Middle frontal gyrus (tissue), 1 donor: ENCODE measurements around the gene PLIN3.
"Not testable (repeated sequence)": the region's sequence is repeated elsewhere in the genome, so short reads cannot be mapped to it uniquely, and the experiment has no call there.

Experiments
- DNase-seq: peaks from one replicate; pipeline ENCODE4 v3.0.0-alpha.2; 2015; ENCODE audit warnings: low spot score; ENCODE audit errors: extremely low spot score

PLIN3 gene

GRCh38 chr19:4849019-4849418, 18.4 kb downstream of the PLIN3 start:
- no peak for DNase-seq

GRCh38 chr19:4847190-4847973, 20.1 kb downstream of the PLIN3 start:
- DNase-seq = no peak

DNA sequence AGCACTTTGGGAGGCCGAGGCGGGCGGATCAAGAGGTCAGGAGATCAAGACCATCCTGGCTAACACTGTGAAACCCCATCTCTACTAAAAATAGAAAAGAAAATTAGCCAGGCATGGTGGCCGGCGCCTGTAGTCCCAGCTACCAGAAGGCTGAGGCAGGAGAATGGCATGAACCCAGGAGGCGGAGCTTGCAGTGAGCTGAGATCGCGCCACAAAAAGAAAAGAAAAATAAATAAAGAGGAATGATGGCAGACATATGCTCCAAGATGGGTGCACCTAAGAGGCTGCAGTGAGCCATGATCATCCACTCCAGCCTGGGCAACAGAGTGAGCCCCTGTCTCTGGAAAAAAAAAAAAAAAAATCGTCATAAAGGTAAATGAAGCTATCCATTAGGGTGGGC, 21.5 kb downstream of the PLIN3 start:
- not testable (repeated sequence) for DNase-seq

GRCh38 chr19:4844348-4845179, 22.9 kb downstream of the PLIN3 start:
- DNase-seq = no peak

- no peak for DNase-seq
Observed at GRCh38 chr19:4843647-4843965, 23.9 kb downstream of the PLIN3 start.

DNA sequence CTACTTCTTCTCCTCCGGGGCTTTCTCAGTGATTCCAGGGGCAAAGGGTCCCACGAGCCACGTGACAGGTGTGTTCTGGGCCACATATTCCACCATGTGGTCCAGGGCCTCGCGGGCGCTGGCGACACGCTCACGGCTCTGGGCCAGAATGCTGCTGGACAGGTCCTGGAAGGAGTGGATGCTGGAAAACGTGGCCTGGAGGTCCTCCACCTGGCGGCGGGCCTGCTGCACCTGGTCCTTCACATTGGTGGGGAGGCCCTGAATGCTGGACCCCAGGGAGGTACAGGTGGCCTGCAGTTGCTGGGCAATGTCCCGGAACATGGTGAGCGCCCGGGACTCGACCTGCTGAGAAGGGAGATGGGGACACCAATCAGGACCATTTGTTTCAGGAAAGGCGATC, 28.3 kb downstream of the PLIN3 start:
- DNase-seq = no peak

GRCh38 chr19:4832776-4833175, 34.7 kb downstream of the PLIN3 start:
- no peak for DNase-seq

- not testable (repeated sequence) for DNase-seq
Observed at GRCh38 chr19:4831979-4832340, 35.5 kb downstream of the PLIN3 start.

GRCh38 chr19:4831304-4831978, 36.0 kb downstream of the PLIN3 start, which contains the start of gene TICAM1:
Gene TICAM1, minus strand, starts transcription at chr19:4831712. Its CDS starts 13,335 bp downstream, at chr19:4818377.
- DNase-seq = no peak

- no peak for DNase-seq
Observed at GRCh38 chr19:4830768-4831265, 36.6 kb downstream of the PLIN3 start.

DNA sequence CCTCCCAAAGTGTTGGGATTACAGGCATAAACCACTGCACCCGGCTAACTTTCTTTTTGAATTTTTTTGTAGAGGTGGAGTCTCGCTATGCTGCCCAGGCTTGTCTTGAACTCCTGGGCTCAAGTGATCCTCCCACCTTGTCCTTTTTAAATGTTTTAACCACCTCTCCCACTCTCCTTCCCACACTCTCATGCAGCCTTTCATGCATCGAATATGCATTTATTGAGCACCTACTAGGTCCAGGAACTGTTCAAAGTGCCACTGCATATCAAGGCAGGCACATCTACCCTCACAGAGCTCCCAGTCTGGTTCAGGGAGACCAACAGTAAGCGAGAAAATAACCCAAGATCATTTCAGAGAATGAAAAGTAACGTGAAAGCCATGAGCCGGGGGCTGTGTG, 37.1 kb downstream of the PLIN3 start:
- no peak for DNase-seq

DNA sequence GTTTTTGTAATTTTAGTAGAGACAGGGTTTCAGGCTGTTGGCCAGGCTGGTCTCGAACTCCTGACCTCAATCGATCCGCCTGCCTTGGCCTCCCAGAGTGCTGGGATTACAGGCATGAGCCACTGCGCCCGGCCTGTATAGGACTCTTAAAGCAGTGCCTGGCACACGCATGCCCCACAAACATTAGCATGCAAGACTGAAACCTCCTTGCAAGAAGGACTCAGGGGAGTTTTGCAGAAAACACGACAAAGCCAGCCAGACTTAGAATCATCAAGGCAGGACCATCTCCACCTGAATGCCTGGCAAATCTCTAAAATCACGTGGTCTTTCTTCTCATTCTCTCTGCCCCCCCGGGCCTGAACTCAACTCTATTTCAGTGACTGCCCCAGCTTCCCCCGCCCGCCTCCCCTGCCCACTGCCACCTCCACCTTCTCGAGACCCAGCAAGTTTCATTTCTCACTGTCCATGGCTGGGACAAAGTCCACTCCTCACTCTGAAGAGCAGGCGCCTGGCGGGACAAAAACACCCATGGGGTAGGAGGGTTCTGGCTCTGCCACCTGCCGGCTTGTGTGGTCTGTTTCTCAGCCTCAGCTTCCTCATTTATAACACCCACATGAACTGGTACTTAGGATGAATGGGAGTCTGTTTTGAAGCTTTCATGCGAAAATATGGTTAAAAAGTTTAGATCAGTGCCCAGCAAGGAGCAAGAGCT, 38.3 kb downstream of the PLIN3 start:
- no peak for DNase-seq

DNA sequence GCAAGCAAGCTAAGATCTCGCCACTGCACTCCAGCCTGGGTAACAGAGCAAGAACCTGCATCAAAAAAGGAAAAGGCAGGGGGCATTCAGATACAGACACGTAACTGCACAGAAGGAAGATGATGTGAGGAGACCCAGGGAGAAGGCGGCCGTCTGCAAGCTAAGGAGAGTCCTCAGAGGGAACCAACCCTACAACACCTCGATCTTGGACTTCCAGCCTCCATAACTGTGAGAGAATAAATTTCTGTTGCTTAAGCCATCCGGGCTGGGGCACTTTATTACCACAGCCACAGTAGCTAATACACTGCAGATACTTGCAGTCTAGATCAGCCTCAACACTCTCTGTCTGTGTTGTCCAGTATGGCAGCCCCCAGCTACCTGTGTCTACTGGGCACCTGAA, 43.9 kb downstream of the PLIN3 start:
- DNase-seq = no peak

DNA sequence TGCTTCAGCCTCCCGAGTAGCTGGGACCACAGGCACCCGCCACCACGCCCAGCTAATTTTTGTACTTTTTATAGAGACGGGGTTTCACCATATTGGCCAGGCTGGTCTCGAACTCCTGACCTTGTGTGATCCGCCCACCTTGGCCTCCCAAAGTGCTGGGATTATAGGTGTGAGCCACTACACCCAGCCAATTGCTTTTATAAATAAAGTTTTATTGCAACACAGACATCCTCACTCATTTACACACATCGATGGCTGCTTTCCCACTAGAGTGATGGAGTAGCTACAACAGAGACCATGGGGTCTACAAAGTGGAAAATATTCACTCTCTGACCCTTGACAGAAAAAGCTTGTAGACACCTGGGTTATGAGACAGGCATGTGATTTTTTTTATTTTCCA, 45.1 kb downstream of the PLIN3 start:
- not testable (repeated sequence) for DNase-seq

GRCh38 chr19:4821265-4821664, 46.2 kb downstream of the PLIN3 start:
- DNase-seq = no peak

DNA sequence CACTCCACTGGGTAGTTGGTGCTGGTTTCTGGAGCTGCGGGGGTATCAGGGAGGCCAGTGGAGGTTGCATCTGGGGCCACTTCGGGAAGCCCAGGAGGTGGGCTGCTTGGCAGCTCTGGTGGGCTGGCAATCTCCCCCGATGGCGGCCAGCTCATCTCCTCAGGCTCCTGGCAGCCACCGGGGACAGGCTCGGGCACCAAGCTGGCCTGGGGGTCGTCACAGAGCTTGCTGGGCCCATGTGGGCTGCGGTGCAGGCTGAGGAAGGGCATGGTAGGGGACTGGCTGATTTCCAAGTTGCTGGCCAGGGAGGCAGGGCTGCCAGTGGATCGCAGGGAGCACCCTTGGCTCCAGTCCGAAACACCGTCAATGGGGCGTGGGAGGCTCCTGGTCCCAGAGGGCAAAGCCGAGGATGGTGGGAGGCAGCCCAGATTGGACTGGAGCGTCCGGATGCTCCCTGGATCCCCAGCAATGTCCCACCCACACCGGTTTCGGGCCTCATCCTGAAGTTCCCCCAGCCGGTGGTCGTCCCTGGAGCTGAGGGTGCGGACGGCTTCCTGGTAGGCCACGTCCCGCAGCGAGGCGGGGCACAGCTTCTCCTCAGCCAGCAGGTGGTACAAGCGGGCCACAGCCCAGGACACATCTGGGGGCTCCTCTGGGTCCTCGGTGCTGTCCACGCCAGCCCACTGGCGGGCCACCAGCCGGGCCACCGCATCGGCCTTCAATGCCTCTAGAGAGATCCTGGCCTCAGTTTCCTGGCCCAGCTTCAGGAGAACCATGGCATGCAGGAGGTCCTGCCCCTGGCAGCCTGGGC, 49.8 kb downstream of the PLIN3 start:
- DNase-seq = no peak

DNA sequence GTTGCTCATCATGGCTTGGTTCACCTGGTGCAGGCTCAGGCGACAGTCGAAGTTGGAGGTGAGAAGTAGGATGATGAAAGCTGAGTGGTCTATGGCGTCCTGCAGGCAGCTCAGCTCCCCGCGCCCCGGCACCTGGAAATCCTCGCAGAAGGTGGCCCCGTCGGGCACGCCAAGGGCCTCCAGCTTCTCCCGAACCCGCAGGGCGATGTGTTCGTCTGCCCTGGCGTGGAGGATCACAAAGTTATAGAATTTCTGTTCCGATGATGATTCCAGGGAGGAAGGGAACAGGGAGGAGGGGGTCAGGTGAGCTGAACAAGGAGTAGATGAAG, 50.6 kb downstream of the PLIN3 start:
- no peak for DNase-seq

DNA sequence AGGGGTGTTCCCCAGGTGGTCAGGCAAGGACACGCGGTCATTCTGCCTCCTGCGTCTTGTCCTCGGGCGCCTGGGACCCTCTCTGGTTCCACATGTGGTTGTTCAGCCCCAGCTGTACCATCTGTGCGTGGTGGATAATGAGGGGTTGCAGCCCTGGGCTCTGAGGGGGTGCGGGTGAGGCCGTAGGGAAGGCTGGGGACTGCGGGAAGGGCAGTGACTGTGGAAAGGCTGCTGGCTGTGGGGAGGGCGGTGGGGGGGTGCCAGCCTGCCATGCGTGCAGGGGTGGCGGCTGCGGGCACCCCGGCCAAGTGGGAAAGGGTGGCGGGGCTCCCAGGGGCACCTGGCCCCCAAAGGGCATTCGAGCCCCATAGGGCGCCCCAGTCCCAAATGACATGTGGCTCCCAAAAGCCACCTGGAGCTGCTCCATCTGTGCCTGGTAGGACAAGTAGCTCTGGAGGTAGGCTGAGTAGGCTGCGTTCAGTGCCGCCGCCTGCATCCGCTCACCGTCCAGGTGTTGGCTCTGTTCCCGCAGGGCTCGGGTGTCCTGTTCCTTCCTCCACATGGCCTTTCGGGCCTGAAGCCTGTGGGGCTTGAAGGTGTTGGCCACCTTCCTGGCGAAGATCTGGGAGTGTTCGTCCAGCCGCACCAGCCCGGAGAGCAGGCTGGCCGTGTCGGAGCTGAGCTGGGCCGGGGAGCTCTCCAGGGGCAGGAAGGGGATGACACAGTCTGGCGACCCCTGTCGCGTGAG, 51.1 kb downstream of the PLIN3 start:
- DNase-seq = no peak

DNA sequence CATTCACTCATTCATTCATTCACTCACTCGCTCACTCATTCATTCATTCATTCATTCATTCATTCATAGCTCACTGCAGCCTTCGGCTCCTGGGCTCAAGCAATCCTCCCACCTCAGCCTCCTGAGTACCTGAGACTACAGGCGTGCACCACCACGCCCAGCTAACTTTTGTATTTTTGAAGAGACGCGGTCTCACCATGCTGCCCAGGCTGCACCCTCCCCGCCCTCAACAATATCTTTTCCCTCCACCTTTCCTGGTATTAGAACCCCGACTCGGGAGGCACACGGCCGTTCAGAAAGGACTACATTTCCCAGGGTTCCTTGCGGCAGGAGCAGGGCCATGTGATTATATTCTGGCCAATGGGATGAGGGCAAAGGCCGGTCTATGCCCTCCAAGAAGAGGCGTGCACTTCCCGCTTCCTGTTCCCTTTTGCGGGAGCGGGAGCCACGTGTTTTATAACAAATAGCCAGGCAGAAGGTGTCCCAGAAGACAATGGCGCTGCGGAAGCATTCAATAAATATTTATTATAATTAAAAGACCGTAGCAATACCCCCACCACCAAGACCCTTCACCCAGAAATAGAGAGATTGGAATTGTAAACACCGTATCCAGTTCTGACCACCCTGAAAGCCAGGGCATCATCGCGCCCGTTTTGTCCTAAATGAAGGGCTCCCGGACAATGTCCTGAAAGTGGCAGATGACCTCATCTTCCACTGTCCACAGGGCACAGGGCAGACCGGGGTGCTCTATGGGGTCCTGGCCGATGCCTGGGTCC, 51.9 kb downstream of the PLIN3 start:
- peak; percentile 85 for DNase-seq
